Activated CD8-positive, alpha-beta memory T cell treated with anti-CD3 and anti-CD28 coated beads, Interleukin-2, amount 10 ng/mL, durations not matched to agents 7 days and 5 days (primary cell): ENCODE measurements around the gene PSD2. TPM values are rescaled to one million over a fixed set of nuclear protein-coding genes. Genes with fewer than 3 reads are reported as not detected.

Experiments
- ATAC-seq: fragments of 150-1000 bp; cut with Tn5 transposase; one replicate; pipeline ENCODE4 v1.10.0; 2021; ENCODE audit warnings: moderate library complexity
- CTCF ChIA-PET: fragments of 350-600 bp; sonication (Branson Sonifier 250); formaldehyde crosslinking; loops from one replicate; lab custom pipeline; 2021; ENCODE audit warnings: antibody characterized with exemption; lab: Charles Lee
- DNase-seq: peaks from one replicate; pipeline ENCODE4 v3.0.0-alpha.2; 2020
- H3K27ac Mint-ChIP-seq: one replicate; pipeline ENCODE4 v1.8.0; 2021; ENCODE audit warnings: mild to moderate bottlenecking, mixed read lengths
- H3K27me3 Mint-ChIP-seq: one replicate; pipeline ENCODE4 v1.8.0; 2021; ENCODE audit warnings: mixed read lengths
- H3K36me3 Mint-ChIP-seq: one replicate; pipeline ENCODE4 v1.8.0; 2021; ENCODE audit warnings: mild to moderate bottlenecking, mixed read lengths
- H3K4me1 Mint-ChIP-seq: one replicate; pipeline ENCODE4 v1.8.0; 2021; ENCODE audit warnings: mixed read lengths
- H3K4me3 Mint-ChIP-seq: one replicate; pipeline ENCODE4 v1.8.0; 2021; ENCODE audit warnings: mild to moderate bottlenecking, moderate library complexity, mixed read lengths
- H3K9me3 Mint-ChIP-seq: one replicate; pipeline ENCODE4 v1.8.0; 2022; ENCODE audit warnings: low read depth, mixed read lengths
- total RNA-seq, 2 experiments: library from RNA; stranded (reverse); gene quantifications; one replicate each; pipeline ENCODE4 v1.2.3, GENCODE V29; 2021

Gene PSD2
- total RNA-seq, 2 experiments from 2014 or later = not detected

DNA sequence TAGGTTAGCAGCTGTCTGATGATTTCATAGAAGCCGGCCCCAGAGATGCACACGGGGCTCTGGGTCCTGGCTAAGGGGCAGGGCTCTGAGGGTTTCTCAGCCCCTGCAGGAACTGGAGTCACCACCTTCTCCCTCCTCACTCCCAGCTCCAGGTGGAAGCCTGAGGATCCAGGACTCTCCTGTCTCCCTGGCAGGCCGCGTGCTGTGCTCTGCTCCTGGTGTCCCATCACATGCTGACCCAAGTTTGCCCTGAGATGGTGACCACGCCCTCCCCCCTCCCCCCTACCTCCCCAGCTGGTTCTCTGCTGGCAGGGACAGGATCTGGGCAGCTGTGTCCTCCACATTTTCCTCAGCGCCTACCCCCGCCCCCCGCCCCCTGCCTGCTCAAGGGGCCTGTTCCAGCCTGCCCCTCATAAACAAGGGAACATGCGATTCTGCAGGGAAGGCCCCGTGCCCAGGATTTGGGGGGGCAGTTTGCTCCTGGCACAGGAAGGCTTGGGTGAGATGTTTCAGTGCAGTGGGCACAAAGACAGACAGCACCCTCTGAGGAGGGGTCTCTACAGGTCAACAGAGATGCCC, 87.4 kb downstream of the PSD2 start:
- H3K27me3 Mint-ChIP-seq = no peaks in the 10 kb centered on the region
- H3K36me3 Mint-ChIP-seq = no peaks in the 10 kb centered on the region

DNA sequence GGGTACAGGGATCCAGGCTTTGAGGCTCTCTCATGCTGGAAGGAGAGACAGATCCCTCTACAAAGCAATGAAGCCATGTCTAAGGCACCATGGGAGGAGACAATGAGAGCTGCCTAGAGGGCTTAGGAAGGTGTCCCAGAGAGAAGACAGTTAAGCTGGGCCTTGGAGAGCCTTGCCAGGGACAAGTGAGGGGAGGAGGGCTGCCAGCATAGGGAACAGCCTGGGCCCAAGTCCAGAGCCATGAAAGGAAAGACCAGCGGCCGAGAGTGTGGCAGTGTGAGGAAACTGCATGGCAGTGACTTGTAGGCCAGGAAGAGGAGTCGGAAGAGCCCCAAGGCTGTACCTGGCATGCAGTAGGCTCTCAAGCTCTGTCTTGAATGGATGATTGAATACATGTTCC, 88.5 kb downstream of the PSD2 start:
- H3K27ac Mint-ChIP-seq = no peak overlapping the region
- no peaks in the 10 kb centered on the region for H3K36me3 Mint-ChIP-seq
- H3K4me3 Mint-ChIP-seq = no peak overlapping the region
- DNase-seq = no peak
- CTCF ChIA-PET = interaction anchor here (2.6 kb wide), 1 partner anchor 96 kb away, joined by 9 read pairs; no protein-coding TSS in a partner anchor
- peaks cover 2% of the 10 kb centered on the region for H3K4me1 Mint-ChIP-seq
- no peaks in the 10 kb centered on the region for H3K27me3 Mint-ChIP-seq
- H3K9me3 Mint-ChIP-seq = no peaks in the 10 kb centered on the region
- no peak for ATAC-seq

More for the DNA sequence above, 87.4 kb downstream of the PSD2 start:
- Mint-ChIP-seq H3K9me3 (no peaks in the 10 kb centered on the region), H3K27ac (no peak overlapping the region), H3K4me1 (no peaks in the 10 kb centered on the region), H3K4me3 (no peak overlapping the region)
- DNase-seq = no peak
- no peak for ATAC-seq
- CTCF ChIA-PET = no interaction called here

DNA sequence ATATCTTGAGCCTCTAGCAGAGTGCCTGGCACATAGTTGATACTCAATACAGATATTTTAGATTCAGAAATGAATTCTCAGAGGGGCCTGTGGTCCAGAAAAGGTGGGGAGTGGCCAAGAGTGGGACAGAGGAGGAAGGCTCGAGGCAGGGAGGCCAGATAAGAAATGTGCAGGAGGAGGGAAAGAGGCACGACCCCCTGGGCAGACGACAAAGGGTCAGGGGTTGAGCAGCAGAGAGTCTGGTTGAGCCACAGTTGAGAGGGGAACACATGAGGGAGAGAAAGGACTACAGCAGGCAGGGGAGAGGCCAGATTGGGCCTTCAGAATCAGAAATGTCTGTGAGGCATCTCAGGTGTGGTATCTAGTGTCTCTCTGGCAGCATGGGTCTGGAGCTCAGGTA, 89.1 kb downstream of the PSD2 start:
- no peak overlapping the region for H3K27ac Mint-ChIP-seq
- peaks cover 2% of the 10 kb centered on the region for H3K4me1 Mint-ChIP-seq
- DNase-seq (no peak), ATAC-seq (no peak)
- CTCF ChIA-PET = interaction anchor here (2.6 kb wide), 1 partner anchor 97 kb away, joined by 9 read pairs; no protein-coding TSS in a partner anchor
- no peaks in the 10 kb centered on the region for H3K36me3 Mint-ChIP-seq
- no peaks in the 10 kb centered on the region for H3K9me3 Mint-ChIP-seq
- no peak overlapping the region for H3K4me3 Mint-ChIP-seq
- peaks cover 5% of the 10 kb centered on the region for H3K27me3 Mint-ChIP-seq

DNA sequence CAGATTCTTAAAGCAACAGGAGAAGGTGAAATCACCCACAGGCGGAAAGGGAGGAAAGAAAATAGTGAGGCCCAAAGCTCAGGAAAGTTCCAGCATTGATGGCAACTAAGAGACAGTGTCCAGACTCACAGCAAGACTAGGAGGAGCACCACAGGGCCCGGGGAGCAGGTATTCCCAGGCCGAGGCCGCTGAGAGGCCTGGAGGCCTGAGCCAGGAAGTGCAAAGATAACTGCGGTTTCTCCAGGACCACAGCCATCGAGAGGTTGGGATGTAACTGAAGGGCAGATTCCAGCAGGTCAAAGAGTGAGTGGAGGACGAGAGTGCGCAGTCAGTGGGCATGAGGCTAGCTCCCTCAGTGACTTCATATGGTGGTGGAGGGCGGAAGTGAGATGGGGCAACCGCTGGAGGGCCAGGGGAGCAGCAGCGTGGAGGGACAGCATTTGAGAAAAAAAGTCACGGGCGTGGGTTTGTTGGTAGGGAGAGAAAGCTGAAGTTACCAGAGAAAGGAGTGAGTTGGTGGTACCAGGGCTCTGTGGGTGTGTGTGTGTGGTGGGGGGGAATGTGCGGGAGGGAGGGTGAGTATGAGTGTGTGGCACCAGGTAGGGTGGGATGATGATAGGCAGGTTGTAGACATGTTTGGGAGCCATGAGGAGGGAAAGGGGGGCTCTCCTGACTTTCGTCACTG, 89.7 kb downstream of the PSD2 start:
- peaks cover 2% of the 10 kb centered on the region for H3K4me1 Mint-ChIP-seq
- ATAC-seq = no peak
- H3K4me3 Mint-ChIP-seq = no peak overlapping the region
- CTCF ChIA-PET = interaction anchor here (2.6 kb wide), 1 partner anchor 98 kb away, joined by 9 read pairs; no protein-coding TSS in a partner anchor
- no peak for DNase-seq
- peaks cover 10% of the 10 kb centered on the region for H3K27me3 Mint-ChIP-seq
- H3K27ac Mint-ChIP-seq = no peak overlapping the region
- no peaks in the 10 kb centered on the region for H3K9me3 Mint-ChIP-seq
- no peaks in the 10 kb centered on the region for H3K36me3 Mint-ChIP-seq

DNA sequence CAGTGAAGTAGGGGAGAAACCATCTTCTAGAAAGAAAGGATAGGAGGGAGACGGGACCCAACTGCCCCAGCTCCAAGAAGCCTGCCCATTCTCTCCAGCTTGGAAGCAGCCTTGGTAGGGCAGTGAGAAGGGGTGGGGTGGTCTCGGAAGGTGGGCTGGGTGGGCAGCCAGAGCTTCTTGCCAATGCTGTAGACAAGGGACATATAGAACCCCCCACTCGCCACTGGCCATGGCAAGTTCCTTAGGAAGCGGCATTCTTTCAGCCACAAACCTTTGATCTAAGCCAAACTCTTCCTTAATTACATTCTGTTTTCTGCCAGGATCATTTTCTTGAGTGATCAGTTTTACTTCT, 90.2 kb downstream of the PSD2 start:
- Mint-ChIP-seq H3K4me1 (peaks cover 2% of the 10 kb centered on the region), H3K9me3 (no peaks in the 10 kb centered on the region), H3K4me3 (no peak overlapping the region), H3K27ac (no peak overlapping the region), H3K27me3 (peaks cover 11% of the 10 kb centered on the region), H3K36me3 (no peaks in the 10 kb centered on the region)
- ATAC-seq (no peak), DNase-seq (no peak)
- CTCF ChIA-PET = interaction anchor here (2.6 kb wide), 1 partner anchor 98 kb away, joined by 9 read pairs; no protein-coding TSS in a partner anchor

DNA sequence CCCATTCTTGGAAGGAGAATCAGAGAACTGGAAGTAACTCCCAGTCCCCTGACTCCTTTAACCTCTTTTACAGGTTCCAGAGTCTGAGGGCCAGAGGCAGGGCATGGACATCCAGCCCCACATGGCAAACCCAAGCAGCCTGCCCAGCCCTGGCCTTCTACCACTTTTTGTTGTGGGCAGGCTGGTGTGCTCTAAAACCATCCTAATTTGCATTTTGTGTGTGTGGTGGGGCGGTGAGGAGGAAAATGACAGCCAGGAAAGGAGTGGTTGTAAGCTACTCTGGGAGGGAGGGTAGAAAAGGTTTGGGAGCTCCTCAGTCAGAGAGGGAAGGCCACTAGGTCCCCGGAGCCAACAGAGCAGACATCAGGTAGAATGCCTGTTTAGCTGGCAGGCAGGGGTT, 90.6 kb downstream of the PSD2 start:
- Mint-ChIP-seq H3K36me3 (no peaks in the 10 kb centered on the region), H3K4me3 (no peak overlapping the region), H3K27me3 (peaks cover 12% of the 10 kb centered on the region), H3K4me1 (peaks cover 2% of the 10 kb centered on the region), H3K27ac (no peak overlapping the region), H3K9me3 (no peaks in the 10 kb centered on the region)
- no peak for DNase-seq
- no peak for ATAC-seq
- CTCF ChIA-PET = interaction anchor here (2.6 kb wide), 1 partner anchor 98 kb away, joined by 9 read pairs; no protein-coding TSS in a partner anchor

DNA sequence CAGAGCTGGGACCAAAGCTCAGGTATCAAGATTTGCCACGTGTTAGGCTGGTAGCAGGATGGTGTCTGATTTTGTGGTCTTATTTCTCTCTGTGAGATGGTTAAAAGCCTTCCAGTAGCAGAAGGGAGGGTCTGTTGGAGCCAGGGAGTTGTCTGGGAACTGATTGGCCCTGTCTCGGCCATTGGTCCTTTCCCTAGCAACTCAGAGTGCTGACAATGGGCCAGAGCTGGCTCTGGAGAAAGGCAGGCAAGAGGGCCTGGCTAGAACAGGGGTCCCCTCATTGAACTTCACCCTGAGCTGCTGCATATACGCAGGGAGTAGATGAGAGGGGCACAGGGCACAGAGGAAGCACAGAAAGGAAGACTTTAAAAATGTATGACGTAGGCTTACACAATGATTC, 92.8 kb downstream of the PSD2 start:
- Mint-ChIP-seq H3K27ac (no peak overlapping the region), H3K4me1 (peaks cover 2% of the 10 kb centered on the region), H3K36me3 (no peaks in the 10 kb centered on the region), H3K4me3 (no peak overlapping the region), H3K9me3 (no peaks in the 10 kb centered on the region), H3K27me3 (peaks cover 27% of the 10 kb centered on the region)
- ATAC-seq = no peak
- DNase-seq = no peak
- CTCF ChIA-PET = interaction anchor here (0.7 to 1.4 kb wide), 2 partner anchors 13 to 24 kb away, joined by 3 read pairs; no protein-coding TSS in a partner anchor

DNA sequence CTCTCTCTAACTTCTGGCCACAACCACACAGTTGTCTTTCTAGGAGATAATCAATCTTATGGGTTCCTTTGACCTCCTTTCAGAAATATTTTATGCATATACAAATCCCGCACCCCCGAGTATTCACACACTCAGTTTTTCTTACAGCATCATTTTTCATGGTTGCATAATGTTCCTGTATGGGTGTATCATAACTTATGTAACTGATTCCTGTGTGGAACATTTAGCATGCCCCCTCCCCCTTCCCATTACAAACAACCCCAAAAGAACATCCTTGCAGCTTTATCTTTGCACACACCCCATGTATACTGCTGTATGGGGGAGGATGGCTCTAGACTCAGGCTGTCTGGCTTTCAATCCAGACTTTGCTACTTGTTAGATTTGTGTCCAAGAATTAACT, 93.8 kb downstream of the PSD2 start:
- H3K9me3 Mint-ChIP-seq = no peaks in the 10 kb centered on the region
- CTCF ChIA-PET = interaction anchor here (3.2 kb wide), 1 partner anchor 79 kb away, joined by 16 read pairs; no protein-coding TSS in a partner anchor
- H3K4me3 Mint-ChIP-seq = no peak overlapping the region
- H3K36me3 Mint-ChIP-seq = no peaks in the 10 kb centered on the region
- peaks cover 27% of the 10 kb centered on the region for H3K27me3 Mint-ChIP-seq
- peaks cover 2% of the 10 kb centered on the region for H3K4me1 Mint-ChIP-seq
- no peak overlapping the region for H3K27ac Mint-ChIP-seq
- DNase-seq (no peak), ATAC-seq (no peak)

DNA sequence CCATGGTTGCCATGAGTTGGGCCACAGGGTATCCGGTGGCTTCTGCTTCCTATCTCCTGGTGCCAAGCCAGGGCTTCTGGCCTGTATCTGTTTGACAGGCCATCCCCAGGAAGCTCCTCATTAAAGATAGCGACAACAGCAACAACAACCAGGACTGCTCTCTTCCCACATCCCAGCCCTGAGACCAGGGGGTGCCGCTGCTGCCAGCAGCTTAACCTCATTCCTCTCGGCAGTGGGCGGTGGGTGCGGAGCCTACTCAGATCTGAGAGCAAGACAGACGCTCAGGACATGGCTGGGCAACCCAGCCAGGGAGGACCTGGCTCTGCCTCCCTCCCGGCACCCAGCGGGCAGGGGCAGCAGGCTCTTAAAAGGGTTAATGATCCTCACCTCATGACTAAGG, 98.3 kb downstream of the PSD2 start:
- Mint-ChIP-seq H3K36me3 (no peaks in the 10 kb centered on the region), H3K4me1 (peaks cover 1% of the 10 kb centered on the region), H3K9me3 (no peaks in the 10 kb centered on the region), H3K4me3 (no peak overlapping the region), H3K27ac (no peak overlapping the region), H3K27me3 (peaks cover 34% of the 10 kb centered on the region)
- DNase-seq = no peak
- no peak for ATAC-seq
- CTCF ChIA-PET = interaction anchor here (1.2 kb wide), 2 partner anchors 13 to 75 kb away, joined by 3 to 4 read pairs; no protein-coding TSS in a partner anchor

Other genes with a start within 250 kb of the PSD2 start
- gene UBE2D2, start 234.5 kb upstream of the PSD2 start, total RNA-seq = 100 to 1,000 TPM; 201 to 244 TPM
- gene CXXC5, start 147.5 kb upstream of the PSD2 start, total RNA-seq = 1 to 10 TPM; 1.8 to 4.1 TPM
- under 1 TPM in 1 of 2 experiments, not detected in 1; 0.42 TPM for gene NRG2, start 247.5 kb downstream of the PSD2 start, total RNA-seq